Hematopoietic multipotent progenitor cell treated with erythropoietin and hydrocortisone succinate and interleukin-3 and kit ligand, for 6 days (in vitro differentiated cells): ENCODE results near the gene PKNOX1.
"Not testable (repeated sequence)": the region's sequence is repeated elsewhere in the genome, so short reads cannot be mapped to it uniquely, and the experiment has no call there.

Experiments
- DNase-seq: peaks from one replicate; pipeline ENCODE4 v3.0.0-alpha.2; 2015

The PKNOX1 gene

DNA sequence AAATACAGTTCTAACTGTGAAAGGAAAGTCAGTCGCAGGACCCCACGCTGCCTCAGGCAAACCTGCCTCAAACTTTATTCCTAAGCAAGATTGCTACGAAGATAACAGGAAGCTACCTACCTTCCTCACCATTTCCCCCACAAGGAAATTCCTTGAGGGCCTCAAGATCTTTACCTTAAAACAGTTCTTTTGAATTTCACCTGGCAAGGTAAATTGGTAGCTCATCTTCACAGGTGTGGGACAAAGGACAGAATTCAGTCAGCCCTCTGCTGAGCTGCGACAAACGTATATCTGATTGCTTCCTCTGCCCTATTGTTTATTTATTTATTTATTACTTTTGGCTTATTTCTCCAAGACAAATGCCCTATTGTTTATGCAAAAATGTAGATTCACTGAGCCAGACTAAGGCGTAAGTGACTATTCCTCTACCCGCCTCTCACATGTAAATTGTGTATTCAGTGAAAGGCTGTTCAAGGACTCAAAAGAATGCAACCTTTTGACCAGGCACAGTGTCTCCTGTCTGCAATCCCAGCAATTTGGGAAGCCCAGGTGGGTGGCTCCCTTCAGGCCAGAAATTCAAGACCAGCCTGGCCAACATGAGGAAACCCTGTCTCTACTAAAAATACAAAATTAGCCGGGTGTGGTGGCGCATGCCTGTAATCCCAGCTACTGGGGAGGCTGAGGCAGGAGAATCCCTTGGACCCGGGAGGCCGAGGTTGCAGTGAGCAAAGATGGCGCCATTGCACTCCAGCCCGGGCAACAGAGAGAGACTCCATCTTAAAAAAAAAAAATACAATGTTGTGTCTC, 17.3 kb upstream of the PKNOX1 start:
- DNase-seq = no peak

GRCh38 chr21:42958122-42958521, 16.2 kb upstream of the PKNOX1 start:
- DNase-seq = peak; percentile 17

DNA sequence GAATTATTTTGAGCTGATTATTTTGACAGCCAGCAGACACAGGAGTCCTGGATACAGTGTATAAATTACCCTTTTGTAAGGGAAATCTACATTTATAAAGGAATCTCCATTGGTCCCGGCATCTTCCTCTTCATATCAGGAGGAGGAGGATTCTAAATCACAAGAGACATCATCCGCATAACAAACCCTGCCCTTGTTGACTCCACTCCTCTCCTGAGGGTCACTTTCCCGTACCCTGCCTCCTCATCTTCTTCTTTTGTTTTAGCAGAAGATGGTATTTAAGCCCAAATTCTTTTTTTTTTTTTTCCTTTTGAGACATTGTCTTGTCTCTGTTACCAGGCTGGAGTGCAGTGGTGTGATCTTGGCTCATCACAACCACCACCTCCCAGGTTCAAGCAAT, 14.6 kb upstream of the PKNOX1 start:
- DNase-seq = no peak

- no peak for DNase-seq
Observed at GRCh38 chr21:42962380-42963007, 11.9 kb upstream of the PKNOX1 start.

- DNase-seq = no peak
Observed at GRCh38 chr21:42964086-42964485, 10.3 kb upstream of the PKNOX1 start.

GRCh38 chr21:42964546-42965210, 9.7 kb upstream of the PKNOX1 start:
- no peak for DNase-seq

DNA sequence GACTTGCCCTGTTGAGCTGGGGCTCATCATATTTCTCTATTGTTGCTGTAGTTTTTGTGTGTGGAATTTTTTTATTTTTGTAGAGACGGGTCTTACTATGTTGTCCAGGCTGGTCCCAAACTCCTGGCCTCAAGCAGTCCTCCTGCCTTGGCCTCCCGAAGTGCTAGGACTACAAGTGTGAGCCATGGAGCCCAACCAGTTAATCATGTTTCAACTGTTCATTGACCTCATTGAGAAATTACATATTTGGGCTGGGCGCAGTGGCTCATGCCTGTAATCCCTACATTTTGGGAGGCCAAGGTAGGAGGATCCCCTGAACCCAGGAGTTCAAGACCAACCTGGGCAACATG, 9.2 kb upstream of the PKNOX1 start:
- no peak for DNase-seq

DNA sequence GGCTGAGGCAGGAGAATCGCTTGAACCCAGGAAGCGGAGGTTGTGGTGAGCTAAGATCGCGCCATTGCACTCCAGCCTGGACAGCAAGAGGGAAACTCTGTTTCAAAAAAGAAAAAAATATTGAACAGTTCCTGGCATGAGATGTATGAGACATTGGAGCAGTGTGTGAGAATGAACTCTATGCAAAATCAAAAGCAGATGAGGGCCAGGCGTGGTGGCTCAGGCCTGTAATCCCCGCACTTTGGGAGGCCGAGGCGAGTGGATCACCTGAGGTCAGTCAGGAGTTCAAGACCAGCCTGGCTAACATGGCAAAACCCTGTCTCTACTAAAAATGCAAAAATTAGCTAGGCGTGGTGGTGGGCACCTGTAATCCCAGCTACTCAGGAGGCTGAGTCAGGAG, 6.7 kb upstream of the PKNOX1 start:
- not testable (repeated sequence) for DNase-seq

DNA sequence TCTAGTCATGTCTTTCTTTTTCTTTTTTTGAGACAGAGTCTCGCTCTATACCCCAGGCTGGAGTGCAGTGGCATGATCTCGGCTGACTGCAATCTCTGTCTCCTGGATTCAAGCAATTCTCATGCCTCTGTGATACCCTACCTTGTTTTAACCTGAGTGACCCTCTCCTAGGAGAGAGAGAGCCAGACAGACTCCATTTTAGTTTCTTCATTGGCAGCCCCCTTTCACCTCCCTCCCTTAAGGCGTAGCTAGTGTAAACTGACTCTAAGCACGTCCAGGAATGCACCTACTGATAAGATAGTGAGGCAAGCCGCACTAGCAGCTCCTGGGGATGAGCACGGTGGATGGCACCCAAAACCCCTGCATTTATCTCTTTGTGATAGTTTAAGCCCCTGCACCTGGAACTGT, 5.2 kb upstream of the PKNOX1 start:
- DNase-seq = peak; percentile 54

- DNase-seq = no peak
Observed at GRCh38 chr21:42970946-42971653, 3.3 kb upstream of the PKNOX1 start.

GRCh38 chr21:42971897-42972275, 2.5 kb upstream of the PKNOX1 start:
- no peak for DNase-seq

- DNase-seq = peak; percentile 26
Observed at GRCh38 chr21:42973309-42973990, 912 bp upstream of the PKNOX1 start.

DNA sequence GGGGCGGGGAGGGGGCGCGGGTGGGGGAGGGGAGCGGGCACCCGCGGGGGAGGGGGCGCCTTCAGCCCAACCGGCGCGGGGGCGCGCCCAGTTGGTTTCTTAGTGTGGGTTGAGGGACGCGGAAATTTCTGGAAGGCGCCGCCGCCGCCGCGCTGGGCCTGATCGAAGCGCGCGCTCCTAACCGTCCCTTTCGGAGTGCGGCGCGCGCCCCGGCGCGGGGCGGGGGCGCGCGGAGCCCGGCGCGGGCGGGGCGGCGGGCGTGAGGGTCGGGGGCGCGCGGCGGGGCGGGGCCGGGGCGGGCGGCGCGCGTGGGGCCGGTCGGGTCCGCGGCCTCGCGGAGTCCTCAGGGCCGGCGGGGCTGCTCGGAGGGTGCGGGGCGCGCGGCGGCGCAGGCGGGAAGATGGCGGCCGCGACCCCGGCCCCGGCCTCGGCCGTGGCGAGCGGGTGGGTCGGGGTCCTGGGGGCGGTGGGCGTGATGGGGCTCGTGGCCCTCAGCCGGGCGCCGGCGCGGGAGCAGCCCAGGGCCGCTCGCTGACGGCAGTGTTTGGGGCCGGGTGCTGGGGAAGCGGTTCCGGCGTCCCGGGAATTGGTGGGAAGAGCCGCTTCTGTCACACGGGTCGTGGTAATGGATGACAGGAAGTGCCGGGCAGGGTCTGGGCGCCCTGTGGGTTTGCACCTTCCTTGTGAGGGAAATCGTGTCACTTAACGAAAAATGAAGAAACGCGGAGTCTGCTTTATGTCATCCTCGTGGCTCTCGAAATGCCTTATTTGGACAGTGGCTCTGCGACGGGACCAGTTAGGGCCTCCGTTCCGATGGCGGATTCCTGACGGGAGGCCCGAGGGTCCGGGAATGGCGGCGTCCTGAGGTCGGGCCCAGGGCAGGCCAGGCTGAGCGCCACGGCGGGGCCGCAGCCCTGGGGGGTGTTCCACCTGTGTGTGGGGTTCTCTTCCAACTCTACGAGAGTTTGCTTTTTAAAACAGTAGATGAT, 764 bp downstream of the PKNOX1 start:
- DNase-seq = peak; percentile 72

GRCh38 chr21:42975886-42976608, 1.7 kb downstream of the PKNOX1 start:
- DNase-seq = peak; percentile 21

- DNase-seq = peak; percentile 24
Observed at GRCh38 chr21:42980312-42981213, 6.2 kb downstream of the PKNOX1 start.

DNA sequence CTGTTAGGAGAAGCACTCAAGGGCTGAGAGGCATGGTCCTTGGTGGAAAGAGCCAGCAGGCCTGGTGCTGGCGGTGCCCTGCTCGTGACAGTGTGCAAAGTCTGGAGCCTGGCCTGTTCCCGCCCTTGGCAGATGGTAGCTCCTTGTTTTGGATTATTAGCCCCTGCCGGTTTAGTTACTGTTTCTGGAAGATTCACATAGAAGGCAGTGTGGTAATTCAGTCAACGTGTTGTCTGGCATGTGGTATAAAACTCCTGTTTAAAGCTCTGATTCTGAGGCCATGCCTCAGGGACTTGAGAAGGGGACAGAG, 6.8 kb downstream of the PKNOX1 start:
- peak; percentile 17 for DNase-seq

GRCh38 chr21:42981862-42982261, 7.5 kb downstream of the PKNOX1 start:
- no peak for DNase-seq

DNA sequence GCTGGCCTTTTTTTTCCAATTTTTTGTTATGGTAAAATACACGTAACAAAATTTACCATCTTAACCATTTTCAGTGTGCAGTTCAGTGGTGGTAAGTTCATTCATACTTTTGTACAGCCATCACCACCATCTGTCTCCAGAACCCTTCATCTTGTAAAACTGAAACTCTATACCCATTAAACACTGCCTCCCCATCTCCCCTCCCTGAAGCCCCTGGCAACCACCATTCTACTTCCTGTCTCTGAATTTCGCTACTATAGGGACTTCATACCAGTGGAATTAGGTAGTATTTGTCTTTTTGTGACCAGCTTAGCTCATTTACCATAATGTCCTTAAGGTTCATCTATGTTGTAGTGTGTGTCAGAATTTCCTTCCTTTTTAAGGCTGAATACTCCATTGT, 8.7 kb downstream of the PKNOX1 start:
- DNase-seq = no peak

DNA sequence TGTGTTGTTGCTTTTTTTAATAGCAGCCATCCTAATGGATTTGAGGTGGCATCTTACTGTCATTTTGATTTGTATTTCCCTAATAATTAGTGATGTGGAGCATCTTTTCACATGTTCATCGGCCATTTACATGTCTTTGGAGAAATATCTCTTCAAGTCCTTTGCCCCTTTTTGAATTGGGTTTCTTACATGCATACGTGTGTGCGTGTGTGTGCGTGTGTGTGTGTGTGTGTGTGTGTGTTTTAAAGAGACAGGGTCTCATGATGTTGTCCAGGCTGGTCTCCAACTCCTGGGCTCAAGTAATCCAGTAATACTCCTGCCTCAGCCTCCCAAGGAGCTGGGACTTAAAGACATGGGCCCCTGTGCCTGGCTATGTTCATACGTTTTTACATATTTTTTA, 9.5 kb downstream of the PKNOX1 start:
- no peak for DNase-seq
